ENCODE results near the gene ZNF142. TPM values are rescaled to one million over a fixed set of nuclear protein-coding genes. Genes with fewer than 3 reads are reported as not detected.

ZNF142 gene, protein sequence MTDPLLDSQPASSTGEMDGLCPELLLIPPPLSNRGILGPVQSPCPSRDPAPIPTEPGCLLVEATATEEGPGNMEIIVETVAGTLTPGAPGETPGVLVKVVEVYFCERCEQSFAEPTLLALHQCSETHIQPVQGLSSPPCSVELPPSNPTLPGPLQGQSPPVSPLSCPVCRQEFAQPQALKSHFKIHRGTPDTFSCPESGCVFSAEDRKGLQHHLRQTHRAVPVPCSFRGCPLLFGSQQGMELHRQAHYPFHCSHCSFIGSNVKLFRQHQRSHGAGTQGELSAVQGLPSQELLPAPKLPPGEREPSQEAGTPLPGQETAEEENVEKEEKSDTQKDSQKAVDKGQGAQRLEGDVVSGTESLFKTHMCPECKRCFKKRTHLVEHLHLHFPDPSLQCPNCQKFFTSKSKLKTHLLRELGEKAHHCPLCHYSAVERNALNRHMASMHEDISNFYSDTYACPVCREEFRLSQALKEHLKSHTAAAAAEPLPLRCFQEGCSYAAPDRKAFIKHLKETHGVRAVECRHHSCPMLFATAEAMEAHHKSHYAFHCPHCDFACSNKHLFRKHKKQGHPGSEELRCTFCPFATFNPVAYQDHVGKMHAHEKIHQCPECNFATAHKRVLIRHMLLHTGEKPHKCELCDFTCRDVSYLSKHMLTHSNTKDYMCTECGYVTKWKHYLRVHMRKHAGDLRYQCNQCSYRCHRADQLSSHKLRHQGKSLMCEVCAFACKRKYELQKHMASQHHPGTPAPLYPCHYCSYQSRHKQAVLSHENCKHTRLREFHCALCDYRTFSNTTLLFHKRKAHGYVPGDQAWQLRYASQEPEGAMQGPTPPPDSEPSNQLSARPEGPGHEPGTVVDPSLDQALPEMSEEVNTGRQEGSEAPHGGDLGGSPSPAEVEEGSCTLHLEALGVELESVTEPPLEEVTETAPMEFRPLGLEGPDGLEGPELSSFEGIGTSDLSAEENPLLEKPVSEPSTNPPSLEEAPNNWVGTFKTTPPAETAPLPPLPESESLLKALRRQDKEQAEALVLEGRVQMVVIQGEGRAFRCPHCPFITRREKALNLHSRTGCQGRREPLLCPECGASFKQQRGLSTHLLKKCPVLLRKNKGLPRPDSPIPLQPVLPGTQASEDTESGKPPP (N-terminal part only)
- 10 to 100 TPM; 10.9 to 33.9 (median 24.0) TPM for total RNA-seq
- 1 to 10 TPM; 7.0 to 8.2 TPM for polyA plus RNA-seq
- long read RNA-seq, donor 1, partial matches to known transcripts: 23 of 23 reads
- long read RNA-seq, donor 1, other reads (novel, unspliced or antisense): 0 of 23 reads
- long read RNA-seq, donor 2: 0 reads
- long read RNA-seq, donor 3, partial matches to known transcripts: 11 of 13 reads
- long read RNA-seq, donor 3, other reads (novel, unspliced or antisense): 2 of 13 reads

GRCh38 chr2:218659258-218659987 is at the start of gene ZNF142, which contains the start of gene BCS1L:
TSS of gene ZNF142 (minus strand) at chr2:218659623. CDS start at chr2:218656429, 3,194 bp downstream.
TSS of gene BCS1L (plus strand) at chr2:218659683. CDS start at chr2:218660988, 1,305 bp downstream.
- TF ChIP-seq EP300 (IDR thresholded peaks at IDR 0.05) (no peak), POLR2A (IDR thresholded peaks at IDR 0.05) (no peak), CTCF (IDR thresholded peaks at IDR 0.05) (no peak)
- WGBS, 3 donors: 0 to 1% (median 1%) methylated on average over 49 of the region's 49 CpGs
- H3K27ac ChIP-seq: no peak within 1 kb of the TSS
- peaks cover 7% of the 10 kb centered on the region for H3K4me1 ChIP-seq (ENCODE audit: insufficient read depth)
- DNase-seq: peak; percentile 82 to 91 (median 83)
- intact Hi-C loops (cut with DNase I): loop anchor here in 1 of 4 donors (10.0 kb wide), 2 partner anchors 255 to 385 kb away; partner anchors contain the start of genes AAMP and PNKD
- peak within 1 kb of the TSS; percentile 97 for H3K4me3 ChIP-seq
- no peaks in the 10 kb centered on the region for H3K27me3 ChIP-seq
- H3K9me3 ChIP-seq: no peaks in the 10 kb centered on the region
- no peaks in the 10 kb centered on the region for H3K36me3 ChIP-seq

DNA sequence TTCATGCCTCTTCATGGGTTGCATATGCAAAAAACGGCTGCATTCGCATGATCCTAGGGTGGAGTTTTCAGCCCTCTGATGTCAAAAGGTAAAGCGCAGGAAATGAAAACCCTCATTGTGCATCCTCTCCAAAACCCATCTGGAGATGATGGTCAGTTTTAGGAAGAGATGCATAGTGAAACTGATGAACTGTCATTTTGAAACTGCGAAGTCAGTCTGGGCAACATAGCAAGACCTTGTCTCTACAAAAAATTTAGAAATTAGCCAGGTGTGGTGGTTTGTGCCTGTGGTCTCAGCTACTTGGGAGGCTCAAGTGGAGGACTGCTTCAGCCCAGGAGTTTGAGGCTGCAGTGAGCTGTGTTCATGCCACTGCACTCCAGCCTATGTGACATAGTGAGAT is 48.7 kb upstream of the ZNF142 start:
- Histone ChIP-seq H3K4me3 (no peak overlapping the region), H3K27me3 (no peaks in the 10 kb centered on the region), H3K27ac (no peak overlapping the region), H3K9me3 (no peaks in the 10 kb centered on the region), H3K4me1 (ENCODE audit: insufficient read depth) (no peaks in the 10 kb centered on the region), H3K36me3 (no peaks in the 10 kb centered on the region)
- intact Hi-C loops (cut with DNase I): no loop called here
- TF ChIP-seq CTCF (IDR thresholded peaks at IDR 0.05): no peak
- TF ChIP-seq POLR2A (IDR thresholded peaks at IDR 0.05): no peak
- no peak for TF ChIP-seq EP300 (IDR thresholded peaks at IDR 0.05)
- 94 to 95% (median 95%) methylated on average over 4 of the region's 4 CpGs for WGBS, 3 donors
- no peak for DNase-seq

GRCh38 chr2:218703341-218703740 is 43.9 kb upstream of the ZNF142 start:
- TF ChIP-seq CTCF (IDR thresholded peaks at IDR 0.05) (no peak), EP300 (IDR thresholded peaks at IDR 0.05) (no peak), POLR2A (IDR thresholded peaks at IDR 0.05) (no peak)
- Histone ChIP-seq H3K36me3 (no peaks in the 10 kb centered on the region), H3K4me3 (no peak overlapping the region), H3K27me3 (no peaks in the 10 kb centered on the region), H3K9me3 (no peaks in the 10 kb centered on the region), H3K4me1 (ENCODE audit: insufficient read depth) (no peaks in the 10 kb centered on the region), H3K27ac (no peak overlapping the region)
- DNase-seq: no peak
- intact Hi-C loops (cut with DNase I): no loop called here
- WGBS, 3 donors: 81 to 87% (median 85%) methylated on average over 4 of the region's 4 CpGs
